MM.1S (cell line): Measurements from ENCODE around the gene COL21A1.

Source experiments
- DNase-seq: peaks from one replicate; pipeline ENCODE4 v3.0.0-alpha.2; 2015
- H2AFZ ChIP-seq: fragments of 300-600 bp; sonication (generic); 2 replicates; pipeline ENCODE4 v1.6.0; 2016; ENCODE audit warnings: antibody characterized with exemption, low read length
- H3F3A ChIP-seq: fragments of 300-600 bp; sonication (generic); 2 replicates; pipeline ENCODE4 v1.6.1; 2016; ENCODE audit warnings: mild to moderate bottlenecking, antibody characterized with exemption, low read length, moderate library complexity, mixed read lengths; ENCODE audit not compliant: insufficient read depth
- H3K27ac ChIP-seq: fragments of 300-600 bp; sonication (generic); 2 replicates; pipeline ENCODE4 v1.5.1; 2016; ENCODE audit warnings: mild to moderate bottlenecking, low read length
- H3K27me3 ChIP-seq: fragments of 300-600 bp; sonication (generic); replicated peaks from 2 replicates; pipeline ENCODE4 v1.6.0; 2016; ENCODE audit warnings: low read length; ENCODE audit not compliant: insufficient read depth
- H3K36me3 ChIP-seq: fragments of 300-600 bp; sonication (generic); replicated peaks from 2 replicates; pipeline ENCODE4 v1.6.1; 2016; ENCODE audit warnings: mild to moderate bottlenecking, low read length, mixed read lengths; ENCODE audit not compliant: insufficient read depth
- H3K4me1 ChIP-seq: fragments of 300-600 bp; sonication (generic); 2 replicates; pipeline ENCODE4 v1.6.1; 2016; ENCODE audit warnings: low read length, mixed read lengths
- H3K4me2 ChIP-seq: fragments of 300-600 bp; sonication (generic); 2 replicates; pipeline ENCODE4 v1.6.0; 2016; ENCODE audit warnings: low read depth, low read length
- H3K4me3 ChIP-seq: fragments of 300-600 bp; sonication (generic); 2 replicates; pipeline ENCODE4 v1.5.1; 2016; ENCODE audit warnings: low read length, mixed read lengths
- H3K79me2 ChIP-seq: fragments of 300-600 bp; sonication (generic); 2 replicates; pipeline ENCODE4 v1.6.1; 2016; ENCODE audit warnings: mixed run types, low read length, mixed read lengths
- H3K9ac ChIP-seq: fragments of 300-600 bp; sonication (generic); 2 replicates; pipeline ENCODE4 v1.6.1; 2016; ENCODE audit warnings: low read length, mixed read lengths
- H3K9me2 ChIP-seq: fragments of 300-600 bp; sonication (generic); replicated peaks from 2 replicates; pipeline ENCODE4 v1.6.1; 2016; ENCODE audit warnings: mild to moderate bottlenecking, low read length, mixed read lengths; ENCODE audit not compliant: insufficient read depth
- H3K9me3 ChIP-seq: fragments of 300-600 bp; sonication (generic); replicated peaks from 2 replicates; pipeline ENCODE4 v1.6.1; 2016; ENCODE audit warnings: mild to moderate bottlenecking, low read length, mixed read lengths; ENCODE audit not compliant: insufficient read depth
- H4K20me1 ChIP-seq: fragments of 300-600 bp; sonication (generic); 2 replicates; pipeline ENCODE4 v1.6.1; 2016; ENCODE audit warnings: mild to moderate bottlenecking, low read length, moderate library complexity, mixed read lengths; ENCODE audit not compliant: insufficient read depth
- EZH2 ChIP-seq: fragments of 300-600 bp; sonication (generic); optimal IDR thresholded peaks from 2 replicates; pipeline ENCODE3; 2017; ENCODE audit warnings: low read depth, mild to moderate bottlenecking, antibody characterized with exemption, low read length, mixed read lengths
- EZH2phosphoT487 ChIP-seq: fragments of 300-600 bp; sonication (generic); IDR thresholded peaks from 2 replicates; pipeline ENCODE4 v1.6.1; 2018; ENCODE audit warnings: antibody characterized with exemption, low read length
- TF ChIP-seq, protein P1 (sequence below): fragments of 300-600 bp; sonication (generic); IDR thresholded peaks from 2 replicates; pipeline ENCODE4 v1.5.1; 2016; ENCODE audit warnings: antibody characterized with exemption, low read length, mixed read lengths

The COL21A1 gene

DNA sequence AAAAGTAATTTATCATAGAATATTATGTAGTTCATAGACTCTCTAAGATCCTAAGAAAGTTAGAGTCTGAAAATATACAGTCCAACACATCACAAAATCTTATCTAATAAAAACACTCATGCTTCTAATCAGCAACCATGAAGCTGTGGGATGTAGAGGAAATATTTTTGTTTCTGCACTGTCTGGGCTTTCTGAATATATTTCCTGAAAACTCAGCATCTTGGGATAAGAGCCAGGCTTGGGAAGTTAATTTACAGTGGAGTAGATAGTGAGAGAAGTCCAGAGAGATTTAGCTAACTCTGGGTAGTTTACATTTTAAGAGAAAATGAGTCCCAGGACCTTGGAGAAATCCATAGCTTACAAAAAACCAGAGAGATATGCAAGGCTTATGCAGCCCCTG is 221.6 kb downstream of the COL21A1 start:
- no peak for TF ChIP-seq EZH2
- TF ChIP-seq EZH2phosphoT487, result no peak
- TF ChIP-seq, protein P1, sequence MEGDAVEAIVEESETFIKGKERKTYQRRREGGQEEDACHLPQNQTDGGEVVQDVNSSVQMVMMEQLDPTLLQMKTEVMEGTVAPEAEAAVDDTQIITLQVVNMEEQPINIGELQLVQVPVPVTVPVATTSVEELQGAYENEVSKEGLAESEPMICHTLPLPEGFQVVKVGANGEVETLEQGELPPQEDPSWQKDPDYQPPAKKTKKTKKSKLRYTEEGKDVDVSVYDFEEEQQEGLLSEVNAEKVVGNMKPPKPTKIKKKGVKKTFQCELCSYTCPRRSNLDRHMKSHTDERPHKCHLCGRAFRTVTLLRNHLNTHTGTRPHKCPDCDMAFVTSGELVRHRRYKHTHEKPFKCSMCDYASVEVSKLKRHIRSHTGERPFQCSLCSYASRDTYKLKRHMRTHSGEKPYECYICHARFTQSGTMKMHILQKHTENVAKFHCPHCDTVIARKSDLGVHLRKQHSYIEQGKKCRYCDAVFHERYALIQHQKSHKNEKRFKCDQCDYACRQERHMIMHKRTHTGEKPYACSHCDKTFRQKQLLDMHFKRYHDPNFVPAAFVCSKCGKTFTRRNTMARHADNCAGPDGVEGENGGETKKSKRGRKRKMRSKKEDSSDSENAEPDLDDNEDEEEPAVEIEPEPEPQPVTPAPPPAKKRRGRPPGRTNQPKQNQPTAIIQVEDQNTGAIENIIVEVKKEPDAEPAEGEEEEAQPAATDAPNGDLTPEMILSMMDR, result no peak
- Histone ChIP-seq H3K9ac (no peak overlapping the region), H4K20me1 (no peaks in the 10 kb centered on the region), H3K4me2 (no peak overlapping the region), H3K79me2 (no peaks in the 10 kb centered on the region), H3K4me3 (no peak overlapping the region), H3K9me3 (no peaks in the 10 kb centered on the region), H3K36me3 (no peaks in the 10 kb centered on the region), H3K9me2 (no peaks in the 10 kb centered on the region), H3K27me3 (no peaks in the 10 kb centered on the region), H3K27ac (no peak overlapping the region), H2AFZ (no peak overlapping the region), H3K4me1 (no peaks in the 10 kb centered on the region), H3F3A (no peaks in the 10 kb centered on the region)
- DNase-seq, result no peak

DNA sequence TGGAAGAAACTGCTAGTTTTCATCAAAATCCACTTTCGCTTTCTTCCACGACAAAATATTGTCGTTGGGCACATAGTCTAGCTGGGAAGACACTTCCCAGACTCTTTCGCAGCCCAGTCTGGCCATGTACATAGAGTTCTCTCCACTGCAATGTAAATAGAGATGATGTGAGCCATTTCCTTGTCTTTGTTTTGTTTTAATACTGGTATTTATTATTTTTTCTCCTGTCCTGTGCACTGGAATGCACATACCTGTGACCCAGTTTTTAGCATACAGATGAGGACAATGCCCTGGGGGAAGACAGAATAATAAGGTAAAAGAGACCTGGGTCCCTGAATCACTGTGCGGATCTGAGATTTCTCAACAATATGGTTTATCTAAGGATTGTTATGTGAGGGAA is 222.4 kb downstream of the COL21A1 start:
- Histone ChIP-seq H2AFZ (no peak overlapping the region), H3K9me2 (no peaks in the 10 kb centered on the region), H4K20me1 (no peaks in the 10 kb centered on the region), H3K4me1 (no peaks in the 10 kb centered on the region), H3K4me2 (no peak overlapping the region), H3K27ac (no peak overlapping the region), H3K27me3 (no peaks in the 10 kb centered on the region), H3K36me3 (no peaks in the 10 kb centered on the region), H3K4me3 (no peak overlapping the region), H3K9ac (no peak overlapping the region), H3K79me2 (no peaks in the 10 kb centered on the region), H3K9me3 (no peaks in the 10 kb centered on the region), H3F3A (no peaks in the 10 kb centered on the region)
- no peak for DNase-seq
- no peak for TF ChIP-seq EZH2phosphoT487
- TF ChIP-seq EZH2, result no peak
- TF ChIP-seq, protein P1, result no peak

DNA sequence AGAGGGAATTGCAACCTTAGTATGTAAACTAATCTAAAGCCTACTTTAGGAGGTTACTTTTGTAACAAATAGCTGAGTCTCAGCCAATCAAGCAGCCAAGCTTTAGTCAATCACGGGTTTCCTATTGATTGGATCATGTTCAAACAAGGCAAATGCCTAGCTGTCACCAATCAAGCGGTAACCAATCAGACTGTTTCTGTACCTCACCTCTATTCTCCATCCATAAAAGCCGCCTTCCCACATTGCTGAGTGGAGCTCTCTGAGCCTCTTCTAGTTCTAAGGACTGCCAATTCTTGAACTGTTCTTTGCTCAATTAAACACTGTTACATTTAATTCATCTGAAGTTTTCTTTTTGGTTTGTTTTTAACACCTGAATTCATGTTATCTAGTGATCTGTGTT is 223.6 kb downstream of the COL21A1 start:
- no peaks in the 10 kb centered on the region for H3F3A ChIP-seq

More for the DNA sequence above, 223.6 kb downstream of the COL21A1 start:
- Histone ChIP-seq H3K4me2 (no peak overlapping the region), H3K79me2 (no peaks in the 10 kb centered on the region), H3K9me3 (no peaks in the 10 kb centered on the region), H3K4me3 (no peak overlapping the region), H3K36me3 (no peaks in the 10 kb centered on the region), H3K27me3 (no peaks in the 10 kb centered on the region), H2AFZ (no peak overlapping the region), H3K27ac (no peak overlapping the region), H3K9me2 (no peaks in the 10 kb centered on the region), H3K9ac (no peak overlapping the region), H4K20me1 (no peaks in the 10 kb centered on the region), H3K4me1 (no peaks in the 10 kb centered on the region)
- no peak for TF ChIP-seq EZH2phosphoT487
- no peak for TF ChIP-seq EZH2
- TF ChIP-seq, protein P1, result no peak
- no peak for DNase-seq
